Hematopoietic multipotent progenitor cell treated with erythropoietin and hydrocortisone succinate and interleukin-3 and kit ligand, for 15 days (in vitro differentiated cells): Measurements from ENCODE around the gene LYL1.
A peak's percentile ranks its signal among the peaks of the same experiment; 100 is the strongest.

Experiments used
- DNase-seq: peaks from one replicate; pipeline ENCODE4 v3.0.0-alpha.2; 2015; ENCODE audit warnings: low spot score

LYL1 gene

GRCh38 chr19:13092606-13093235, 9.9 kb downstream of the LYL1 start:
- no peak for DNase-seq

GRCh38 chr19:13092158-13092543, 10.5 kb downstream of the LYL1 start:
- no peak for DNase-seq

GRCh38 chr19:13091400-13092157, 11.1 kb downstream of the LYL1 start:
- DNase-seq: no peak

GRCh38 chr19:13090511-13091231, 12.0 kb downstream of the LYL1 start:
- DNase-seq: no peak

- DNase-seq: no peak
These were observed 12.7 kb downstream of the LYL1 start for GRCh38 chr19:13089857-13090507.

GRCh38 chr19:13089139-13089856, 13.4 kb downstream of the LYL1 start:
- peak; percentile 60 for DNase-seq

GRCh38 chr19:13087795-13088537, 14.7 kb downstream of the LYL1 start:
- no peak for DNase-seq

- DNase-seq: no peak
These were observed 15.4 kb downstream of the LYL1 start for GRCh38 chr19:13087295-13087694.

- DNase-seq: no peak
These were observed 16.3 kb downstream of the LYL1 start for GRCh38 chr19:13086341-13086740.

GRCh38 chr19:13085666-13086065, 17.0 kb downstream of the LYL1 start:
- no peak for DNase-seq

GRCh38 chr19:13083627-13084026, 19.0 kb downstream of the LYL1 start:
- no peak for DNase-seq

GRCh38 chr19:13083008-13083404, 19.7 kb downstream of the LYL1 start:
- DNase-seq: no peak

- peak; percentile 45 for DNase-seq
These were observed 20.3 kb downstream of the LYL1 start for GRCh38 chr19:13082192-13083007.

- DNase-seq: peak; percentile 91
These were observed 23.1 kb downstream of the LYL1 start for GRCh38 chr19:13079542-13079986.

- DNase-seq: no peak
These were observed 23.6 kb downstream of the LYL1 start for GRCh38 chr19:13078897-13079541.

GRCh38 chr19:13078381-13078780, 24.3 kb downstream of the LYL1 start:
- peak; percentile 51 for DNase-seq

GRCh38 chr19:13077240-13077639, 25.4 kb downstream of the LYL1 start:
- DNase-seq: peak; percentile 93

GRCh38 chr19:13076787-13077186, 25.9 kb downstream of the LYL1 start:
- peak; percentile 61 for DNase-seq

- DNase-seq: peak; percentile 86
These were observed 26.3 kb downstream of the LYL1 start for GRCh38 chr19:13076320-13076719.

GRCh38 chr19:13074378-13074777, 28.3 kb downstream of the LYL1 start:
- DNase-seq: peak; percentile 24
